Neural cell (in vitro differentiated cells): ENCODE measurements around the gene PLXNA2.

ENCODE experiments used
- CTCF ChIP-seq: fragments of 450-650 bp; IDR thresholded peaks from 2 replicates; pipeline ENCODE4 v1.5.1; 2014; ENCODE audit warnings: antibody characterized with exemption, mild to moderate bottlenecking, moderate library complexity; ENCODE audit not compliant: poor library complexity, severe bottlenecking
- EP300 ChIP-seq: fragments of 450-650 bp; conservative IDR thresholded peaks from 2 replicates; pipeline ENCODE4 v1.6.1; 2014; ENCODE audit warnings: antibody characterized with exemption, mild to moderate bottlenecking, moderate library complexity; ENCODE audit not compliant: poor library complexity, severe bottlenecking
- TAF1 ChIP-seq: IDR thresholded peaks from 2 replicates; pipeline ENCODE4 v1.6.1; 2012; ENCODE audit warnings: low read depth

- TF ChIP-seq CTCF = no peak
- no peak for TF ChIP-seq TAF1
- no peak for TF ChIP-seq EP300
Measured at GRCh38 chr1:208254376-208254775, 10.2 kb upstream of the PLXNA2 start.
